ENCODE data around the gene FOXRED1. TPM values are rescaled to one million over a fixed set of nuclear protein-coding genes. Genes with fewer than 3 reads are reported as not detected.

FOXRED1 gene
- total RNA-seq, 1 donor from 2014 or later = 16.3 TPM

GRCh38 chr11:126288237-126288636, 19.3 kb downstream of the FOXRED1 start:
- Mint-ChIP-seq H3K27me3 (ENCODE audit: low read depth, unreplicated experiment) (no peaks in the 10 kb centered on the region), H3K4me1 (ENCODE audit: low read depth, unreplicated experiment) (peaks cover 8% of the 10 kb centered on the region), H3K36me3 (ENCODE audit: low read depth, unreplicated experiment) (peaks cover 10% of the 10 kb centered on the region), H3K4me3 (ENCODE audit: unreplicated experiment) (no peak overlapping the region), H3K27ac (ENCODE audit: unreplicated experiment) (no peak overlapping the region), H3K9me3 (ENCODE audit: unreplicated experiment) (no peaks in the 10 kb centered on the region)
- no peaks in the 10 kb centered on the region for H3K27me3 ChIP-seq (ENCODE audit: insufficient read depth, low read length)
- H3K27ac ChIP-seq (ENCODE audit: low read depth, low read length) = no peak overlapping the region
- H3K9me3 ChIP-seq (ENCODE audit: insufficient read depth, low read depth, low read length) = no peaks in the 10 kb centered on the region
- FAIRE-seq (no peak), DNase-seq (ENCODE audit: low read depth) (no peak)
- no peak overlapping the region for H2AFZ ChIP-seq (ENCODE audit: low read depth, low read length)
- H3K79me2 ChIP-seq (ENCODE audit: insufficient read depth, low read length) = peaks cover 7% of the 10 kb centered on the region
- peaks cover 11% of the 10 kb centered on the region for H3K4me1 ChIP-seq (ENCODE audit: insufficient read depth, low read length)
- no peak overlapping the region for H3K9ac ChIP-seq (ENCODE audit: low read length)
- TF ChIP-seq CTCF (IDR thresholded peaks at IDR 0.05; ENCODE audit: insufficient read depth, low read depth, low read length) (no peak), EZH2 (IDR thresholded peaks at IDR 0.05; ENCODE audit: insufficient read depth, low read length) (no peak)
- H3K36me3 ChIP-seq (ENCODE audit: insufficient read depth, low read length) = peaks cover 10% of the 10 kb centered on the region
- H3K4me2 ChIP-seq (ENCODE audit: low read length) = no peak overlapping the region
- peaks cover 13% of the 10 kb centered on the region for H4K20me1 ChIP-seq (ENCODE audit: insufficient read depth, low read length)
- H3K4me3 ChIP-seq (ENCODE audit: insufficient read depth, low read depth, low read length) = no peak overlapping the region

GRCh38 chr11:126290887-126291286, 21.9 kb downstream of the FOXRED1 start:
- Histone ChIP-seq H3K36me3 (ENCODE audit: insufficient read depth, low read length) (peaks cover 10% of the 10 kb centered on the region), H3K4me1 (ENCODE audit: insufficient read depth, low read length) (no peaks in the 10 kb centered on the region), H3K9me3 (ENCODE audit: insufficient read depth, low read depth, low read length) (no peaks in the 10 kb centered on the region), H3K4me2 (ENCODE audit: low read length) (no peak overlapping the region), H3K79me2 (ENCODE audit: insufficient read depth, low read length) (peaks cover 5% of the 10 kb centered on the region), H2AFZ (ENCODE audit: low read depth, low read length) (no peak overlapping the region), H3K9ac (ENCODE audit: low read length) (no peak overlapping the region), H3K27ac (ENCODE audit: low read depth, low read length) (no peak overlapping the region), H3K27me3 (ENCODE audit: insufficient read depth, low read length) (no peaks in the 10 kb centered on the region), H3K4me3 (ENCODE audit: insufficient read depth, low read depth, low read length) (no peak overlapping the region), H4K20me1 (ENCODE audit: insufficient read depth, low read length) (peaks cover 12% of the 10 kb centered on the region)
- Mint-ChIP-seq H3K9me3 (ENCODE audit: unreplicated experiment) (no peaks in the 10 kb centered on the region), H3K27me3 (ENCODE audit: low read depth, unreplicated experiment) (no peaks in the 10 kb centered on the region), H3K4me3 (ENCODE audit: unreplicated experiment) (no peak overlapping the region), H3K36me3 (ENCODE audit: low read depth, unreplicated experiment) (peaks cover 14% of the 10 kb centered on the region), H3K27ac (ENCODE audit: unreplicated experiment) (no peak overlapping the region), H3K4me1 (ENCODE audit: low read depth, unreplicated experiment) (no peaks in the 10 kb centered on the region)
- TF ChIP-seq EZH2 (IDR thresholded peaks at IDR 0.05; ENCODE audit: insufficient read depth, low read length) = no peak
- TF ChIP-seq CTCF (IDR thresholded peaks at IDR 0.05; ENCODE audit: insufficient read depth, low read depth, low read length) = no peak
- FAIRE-seq (no peak), DNase-seq (ENCODE audit: low read depth) (no peak)

GRCh38 chr11:126293726-126294125, 24.8 kb downstream of the FOXRED1 start:
- Histone ChIP-seq H3K9me3 (ENCODE audit: insufficient read depth, low read depth, low read length) (no peaks in the 10 kb centered on the region), H3K36me3 (ENCODE audit: insufficient read depth, low read length) (peaks cover 10% of the 10 kb centered on the region), H3K4me3 (ENCODE audit: insufficient read depth, low read depth, low read length) (no peak overlapping the region), H3K79me2 (ENCODE audit: insufficient read depth, low read length) (no peaks in the 10 kb centered on the region), H2AFZ (ENCODE audit: low read depth, low read length) (no peak overlapping the region), H3K27ac (ENCODE audit: low read depth, low read length) (no peak overlapping the region), H3K4me1 (ENCODE audit: insufficient read depth, low read length) (no peaks in the 10 kb centered on the region), H3K4me2 (ENCODE audit: low read length) (no peak overlapping the region), H4K20me1 (ENCODE audit: insufficient read depth, low read length) (peaks cover 5% of the 10 kb centered on the region), H3K9ac (ENCODE audit: low read length) (no peak overlapping the region), H3K27me3 (ENCODE audit: insufficient read depth, low read length) (no peaks in the 10 kb centered on the region)
- H3K4me1 Mint-ChIP-seq (ENCODE audit: low read depth, unreplicated experiment) = no peaks in the 10 kb centered on the region
- H3K27ac Mint-ChIP-seq (ENCODE audit: unreplicated experiment) = no peak overlapping the region
- H3K9me3 Mint-ChIP-seq (ENCODE audit: unreplicated experiment) = no peaks in the 10 kb centered on the region
- no peak for TF ChIP-seq CTCF (IDR thresholded peaks at IDR 0.05; ENCODE audit: insufficient read depth, low read depth, low read length)
- TF ChIP-seq EZH2 (IDR thresholded peaks at IDR 0.05; ENCODE audit: insufficient read depth, low read length) = no peak
- no peak for FAIRE-seq
- H3K4me3 Mint-ChIP-seq (ENCODE audit: unreplicated experiment) = no peak overlapping the region
- peaks cover 14% of the 10 kb centered on the region for H3K36me3 Mint-ChIP-seq (ENCODE audit: low read depth, unreplicated experiment)
- DNase-seq (ENCODE audit: low read depth) = no peak
- H3K27me3 Mint-ChIP-seq (ENCODE audit: low read depth, unreplicated experiment) = no peaks in the 10 kb centered on the region

Data from astrocyte (in vitro differentiated cells and primary cell).